PFSK-1 (cell line): ENCODE results near the gene FUT8.

Source experiments
- POLR2AphosphoS5 ChIP-seq: IDR thresholded peaks from 2 replicates; pipeline ENCODE4 v1.6.1; 2012; ENCODE audit warnings: low read depth, mild to moderate bottlenecking, control low read depth, low read length, moderate library complexity
- TAF1 ChIP-seq: IDR thresholded peaks from 2 replicates; pipeline ENCODE4 v1.6.1; 2012; ENCODE audit warnings: low read length, control low read depth, borderline replicate concordance; ENCODE audit not compliant: insufficient read depth

GRCh38 chr14:65465584-65465983 is 53.1 kb downstream of the FUT8 start:
- TF ChIP-seq TAF1 (no peak), POLR2AphosphoS5 (no peak)
